T-helper 1 cell treated with Interleukin-12 subunit alpha and Interleukin-12 subunit beta and Interleukin-4 antibody, amounts not matched to agents 30 μg/mL and 1 μg/mL, for 36 hours (primary cell): ENCODE data around the gene HK1.

Experiments used
- H3K27ac Mint-ChIP-seq: one replicate; pipeline ENCODE4 v1.8.0; 2021; ENCODE audit warnings: mild to moderate bottlenecking, mixed read lengths
- H3K27me3 Mint-ChIP-seq: one replicate; pipeline ENCODE4 v1.8.0; 2021; ENCODE audit warnings: low read depth, mixed read lengths
- H3K36me3 Mint-ChIP-seq: one replicate; pipeline ENCODE4 v1.8.0; 2021; ENCODE audit warnings: low read depth, mixed read lengths
- H3K4me1 Mint-ChIP-seq: one replicate; pipeline ENCODE4 v1.8.0; 2021; ENCODE audit warnings: low read depth, mixed read lengths
- H3K4me3 Mint-ChIP-seq: one replicate; pipeline ENCODE4 v1.8.0; 2021; ENCODE audit warnings: mild to moderate bottlenecking, moderate library complexity, mixed read lengths
- H3K9me3 Mint-ChIP-seq: one replicate; pipeline ENCODE4 v1.8.0; 2021; ENCODE audit warnings: mixed read lengths

HK1 gene

GRCh38 chr10:69348816-69349541 lies 70.7 kb downstream of the HK1 start:
- Mint-ChIP-seq H3K9me3 (peaks cover 4% of the 10 kb centered on the region), H3K36me3 (peaks cover 51% of the 10 kb centered on the region), H3K27me3 (no peaks in the 10 kb centered on the region), H3K4me1 (peaks cover 46% of the 10 kb centered on the region), H3K4me3 (peak overlapping the region; percentile 39), H3K27ac (peak overlapping the region; percentile 78)

GRCh38 chr10:69349542-69349888 lies 71.2 kb downstream of the HK1 start:
- peaks cover 7% of the 10 kb centered on the region for H3K9me3 Mint-ChIP-seq
- no peaks in the 10 kb centered on the region for H3K27me3 Mint-ChIP-seq
- peaks cover 45% of the 10 kb centered on the region for H3K4me1 Mint-ChIP-seq
- no peak overlapping the region for H3K27ac Mint-ChIP-seq
- H3K36me3 Mint-ChIP-seq = peaks cover 51% of the 10 kb centered on the region
- no peak overlapping the region for H3K4me3 Mint-ChIP-seq

- peaks cover 7% of the 10 kb centered on the region for H3K9me3 Mint-ChIP-seq
- no peaks in the 10 kb centered on the region for H3K27me3 Mint-ChIP-seq
- no peak overlapping the region for H3K4me3 Mint-ChIP-seq
- peaks cover 38% of the 10 kb centered on the region for H3K36me3 Mint-ChIP-seq
- peaks cover 28% of the 10 kb centered on the region for H3K4me1 Mint-ChIP-seq
- H3K27ac Mint-ChIP-seq = no peak overlapping the region
Observed at GRCh38 chr10:69351589-69351988, 73.3 kb downstream of the HK1 start.

GRCh38 chr10:69352569-69353264 lies 74.4 kb downstream of the HK1 start:
- no peak overlapping the region for H3K4me3 Mint-ChIP-seq
- H3K9me3 Mint-ChIP-seq = peaks cover 7% of the 10 kb centered on the region
- no peak overlapping the region for H3K27ac Mint-ChIP-seq
- peaks cover 21% of the 10 kb centered on the region for H3K4me1 Mint-ChIP-seq
- no peaks in the 10 kb centered on the region for H3K27me3 Mint-ChIP-seq
- H3K36me3 Mint-ChIP-seq = peaks cover 33% of the 10 kb centered on the region

GRCh38 chr10:69353977-69354635 lies 75.8 kb downstream of the HK1 start:
- Mint-ChIP-seq H3K9me3 (peaks cover 7% of the 10 kb centered on the region), H3K27me3 (no peaks in the 10 kb centered on the region), H3K36me3 (peaks cover 26% of the 10 kb centered on the region), H3K4me1 (peaks cover 27% of the 10 kb centered on the region), H3K27ac (no peak overlapping the region), H3K4me3 (no peak overlapping the region)

- H3K9me3 Mint-ChIP-seq = peaks cover 7% of the 10 kb centered on the region
- H3K36me3 Mint-ChIP-seq = peaks cover 31% of the 10 kb centered on the region
- H3K27me3 Mint-ChIP-seq = no peaks in the 10 kb centered on the region
- H3K27ac Mint-ChIP-seq = no peak overlapping the region
- H3K4me3 Mint-ChIP-seq = no peak overlapping the region
- H3K4me1 Mint-ChIP-seq = peaks cover 37% of the 10 kb centered on the region
Observed at GRCh38 chr10:69356187-69356586, 77.9 kb downstream of the HK1 start.

- H3K9me3 Mint-ChIP-seq = peaks cover 7% of the 10 kb centered on the region
- no peak overlapping the region for H3K4me3 Mint-ChIP-seq
- no peaks in the 10 kb centered on the region for H3K27me3 Mint-ChIP-seq
- H3K27ac Mint-ChIP-seq = peak overlapping the region; percentile 36
- peaks cover 25% of the 10 kb centered on the region for H3K36me3 Mint-ChIP-seq
- H3K4me1 Mint-ChIP-seq = peaks cover 53% of the 10 kb centered on the region
Observed at GRCh38 chr10:69358148-69358795, 80.0 kb downstream of the HK1 start.

- Mint-ChIP-seq H3K9me3 (peaks cover 1% of the 10 kb centered on the region), H3K4me1 (peaks cover 54% of the 10 kb centered on the region), H3K27me3 (no peaks in the 10 kb centered on the region), H3K4me3 (peak overlapping the region; percentile 27), H3K27ac (peak overlapping the region; percentile 75), H3K36me3 (peaks cover 20% of the 10 kb centered on the region)
Observed at GRCh38 chr10:69359148-69359547, 80.9 kb downstream of the HK1 start.

GRCh38 chr10:69359594-69359993 lies 81.3 kb downstream of the HK1 start:
- Mint-ChIP-seq H3K4me1 (peaks cover 54% of the 10 kb centered on the region), H3K4me3 (peak overlapping the region; percentile 40), H3K36me3 (peaks cover 16% of the 10 kb centered on the region), H3K27me3 (no peaks in the 10 kb centered on the region), H3K9me3 (no peaks in the 10 kb centered on the region), H3K27ac (peak overlapping the region; percentile 75)

- Mint-ChIP-seq H3K4me1 (peaks cover 55% of the 10 kb centered on the region), H3K9me3 (no peaks in the 10 kb centered on the region), H3K36me3 (peaks cover 17% of the 10 kb centered on the region), H3K27me3 (no peaks in the 10 kb centered on the region), H3K27ac (peak overlapping the region; percentile 76), H3K4me3 (peak overlapping the region; percentile 44)
Observed at GRCh38 chr10:69360485-69361302, 82.4 kb downstream of the HK1 start.

- Mint-ChIP-seq H3K9me3 (no peaks in the 10 kb centered on the region), H3K4me1 (peaks cover 55% of the 10 kb centered on the region), H3K27me3 (no peaks in the 10 kb centered on the region), H3K27ac (peak overlapping the region; percentile 73), H3K36me3 (peaks cover 17% of the 10 kb centered on the region), H3K4me3 (no peak overlapping the region)
Observed at GRCh38 chr10:69361303-69361614, 83.0 kb downstream of the HK1 start.

- Mint-ChIP-seq H3K9me3 (no peaks in the 10 kb centered on the region), H3K36me3 (peaks cover 19% of the 10 kb centered on the region), H3K27ac (peak overlapping the region; percentile 39), H3K4me3 (no peak overlapping the region), H3K27me3 (no peaks in the 10 kb centered on the region), H3K4me1 (peaks cover 55% of the 10 kb centered on the region)
Observed at GRCh38 chr10:69362471-69362954, 84.2 kb downstream of the HK1 start.

- H3K4me3 Mint-ChIP-seq = no peak overlapping the region
- peaks cover 24% of the 10 kb centered on the region for H3K36me3 Mint-ChIP-seq
- H3K27ac Mint-ChIP-seq = peak overlapping the region; percentile 8
- no peaks in the 10 kb centered on the region for H3K27me3 Mint-ChIP-seq
- no peaks in the 10 kb centered on the region for H3K9me3 Mint-ChIP-seq
- peaks cover 48% of the 10 kb centered on the region for H3K4me1 Mint-ChIP-seq
Observed at GRCh38 chr10:69363666-69364065, 85.4 kb downstream of the HK1 start.
